ENCODE data around the gene BMP8B. TPM values are rescaled to one million over a fixed set of nuclear protein-coding genes. Genes with fewer than 3 reads are reported as not detected.

Gene BMP8B
- total RNA-seq, 1 donor from 2014 or later = 0.10 TPM

GRCh38 chr1:39711104-39711965 is 77.3 kb downstream of the BMP8B start:
- H3K27ac Mint-ChIP-seq (ENCODE audit: unreplicated experiment) = no peak overlapping the region
- no peak for TF ChIP-seq CTCF (IDR thresholded peaks at IDR 0.05; ENCODE audit: unreplicated experiment)
- H3K27me3 Mint-ChIP-seq (ENCODE audit: unreplicated experiment) = peaks cover 19% of the 10 kb centered on the region
- no peak overlapping the region for H3K4me3 Mint-ChIP-seq (ENCODE audit: unreplicated experiment)
- no peaks in the 10 kb centered on the region for H3K4me1 Mint-ChIP-seq (ENCODE audit: unreplicated experiment)
- H3K36me3 Mint-ChIP-seq (ENCODE audit: low read depth, unreplicated experiment) = no peaks in the 10 kb centered on the region
- DNase-seq (ENCODE audit: low spot score) = no peak
- H3K9me3 Mint-ChIP-seq (ENCODE audit: unreplicated experiment) = no peaks in the 10 kb centered on the region

GRCh38 chr1:39707506-39707905 is 81.2 kb downstream of the BMP8B start:
- Mint-ChIP-seq H3K4me1 (ENCODE audit: unreplicated experiment) (no peaks in the 10 kb centered on the region), H3K9me3 (ENCODE audit: unreplicated experiment) (no peaks in the 10 kb centered on the region), H3K27ac (ENCODE audit: unreplicated experiment) (no peak overlapping the region), H3K27me3 (ENCODE audit: unreplicated experiment) (peaks cover 14% of the 10 kb centered on the region), H3K4me3 (ENCODE audit: unreplicated experiment) (no peak overlapping the region), H3K36me3 (ENCODE audit: low read depth, unreplicated experiment) (no peaks in the 10 kb centered on the region)
- DNase-seq (ENCODE audit: low spot score) = no peak
- no peak for TF ChIP-seq CTCF (IDR thresholded peaks at IDR 0.05; ENCODE audit: unreplicated experiment)

Other genes starting within 250 kb of the BMP8B start
- 254 TPM for gene PABPC4, start 212.1 kb downstream of the BMP8B start, total RNA-seq (ENCODE audit: unreplicated experiment)
- 1.3 TPM for gene HEYL, start 149.2 kb downstream of the BMP8B start, total RNA-seq (ENCODE audit: unreplicated experiment)
- gene NT5C1A, start 116.8 kb downstream of the BMP8B start, total RNA-seq (ENCODE audit: unreplicated experiment) = not detected
- not detected for gene HPCAL4, start 97.4 kb downstream of the BMP8B start, total RNA-seq (ENCODE audit: unreplicated experiment)
- 38.1 TPM for gene PPIE, start 50.0 kb downstream of the BMP8B start, total RNA-seq (ENCODE audit: unreplicated experiment)
- gene OXCT2, start 17.5 kb downstream of the BMP8B start, total RNA-seq (ENCODE audit: unreplicated experiment) = 0.36 TPM
- 16.1 TPM for gene TRIT1, start 94.6 kb upstream of the BMP8B start, total RNA-seq (ENCODE audit: unreplicated experiment)
- gene MYCL, start 113.1 kb upstream of the BMP8B start, total RNA-seq (ENCODE audit: unreplicated experiment) = 20.1 TPM
- gene MFSD2A, start 166.3 kb upstream of the BMP8B start, total RNA-seq (ENCODE audit: unreplicated experiment) = 1.6 TPM